ENCODE results near the gene CUEDC1. TPM values are rescaled to one million over a fixed set of nuclear protein-coding genes. Genes with fewer than 3 reads are reported as not detected.
"Not testable (repeated sequence)": the region's sequence is repeated elsewhere in the genome, so short reads cannot be mapped to it uniquely, and the experiment has no call there.

Gene CUEDC1
- total RNA-seq, 1 donor from 2014 or later, result 24.6 TPM

GRCh38 chr17:57849874-57850754 lies 105.1 kb downstream of the CUEDC1 start, which contains the start of gene MRPS23:
Gene MRPS23 (minus strand): TSS chr17:57850044. CDS start chr17:57850010, 34 bp downstream.
- Histone ChIP-seq H3K36me3 (ENCODE audit: control insufficient read depth, insufficient read depth, low read length) (no peaks in the 10 kb centered on the region), H3K4me3 (ENCODE audit: low read depth, low read length) (peak within 1 kb of the TSS; percentile 87), H3K27me3 (ENCODE audit: control insufficient read depth, insufficient read depth, low read length) (no peaks in the 10 kb centered on the region)
- TF ChIP-seq, protein P1, sequence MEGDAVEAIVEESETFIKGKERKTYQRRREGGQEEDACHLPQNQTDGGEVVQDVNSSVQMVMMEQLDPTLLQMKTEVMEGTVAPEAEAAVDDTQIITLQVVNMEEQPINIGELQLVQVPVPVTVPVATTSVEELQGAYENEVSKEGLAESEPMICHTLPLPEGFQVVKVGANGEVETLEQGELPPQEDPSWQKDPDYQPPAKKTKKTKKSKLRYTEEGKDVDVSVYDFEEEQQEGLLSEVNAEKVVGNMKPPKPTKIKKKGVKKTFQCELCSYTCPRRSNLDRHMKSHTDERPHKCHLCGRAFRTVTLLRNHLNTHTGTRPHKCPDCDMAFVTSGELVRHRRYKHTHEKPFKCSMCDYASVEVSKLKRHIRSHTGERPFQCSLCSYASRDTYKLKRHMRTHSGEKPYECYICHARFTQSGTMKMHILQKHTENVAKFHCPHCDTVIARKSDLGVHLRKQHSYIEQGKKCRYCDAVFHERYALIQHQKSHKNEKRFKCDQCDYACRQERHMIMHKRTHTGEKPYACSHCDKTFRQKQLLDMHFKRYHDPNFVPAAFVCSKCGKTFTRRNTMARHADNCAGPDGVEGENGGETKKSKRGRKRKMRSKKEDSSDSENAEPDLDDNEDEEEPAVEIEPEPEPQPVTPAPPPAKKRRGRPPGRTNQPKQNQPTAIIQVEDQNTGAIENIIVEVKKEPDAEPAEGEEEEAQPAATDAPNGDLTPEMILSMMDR (IDR thresholded peaks at IDR 0.05; ENCODE audit: insufficient read depth, low read length, poor library complexity, severe bottlenecking), result no peak
- DNase-seq (ENCODE audit: low read depth), result peak; percentile 92

GRCh38 chr17:57849163-57849873 lies 105.9 kb downstream of the CUEDC1 start:
- no peaks in the 10 kb centered on the region for H3K27me3 ChIP-seq (ENCODE audit: control insufficient read depth, insufficient read depth, low read length)

GRCh38 chr17:57846056-57846945 lies 108.9 kb downstream of the CUEDC1 start:
- not testable (repeated sequence) for DNase-seq (ENCODE audit: low read depth); H3K4me3 ChIP-seq (ENCODE audit: low read depth, low read length); H3K27me3 ChIP-seq (ENCODE audit: control insufficient read depth, insufficient read depth, low read length); H3K36me3 ChIP-seq (ENCODE audit: control insufficient read depth, insufficient read depth, low read length)

More at GRCh38 chr17:57849163-57849873, 105.9 kb downstream of the CUEDC1 start:
- no peak for DNase-seq (ENCODE audit: low read depth)
- TF ChIP-seq, protein P1 (IDR thresholded peaks at IDR 0.05; ENCODE audit: insufficient read depth, low read length, poor library complexity, severe bottlenecking), result no peak
- peak overlapping the region; percentile 87 for H3K4me3 ChIP-seq (ENCODE audit: low read depth, low read length)
- H3K36me3 ChIP-seq (ENCODE audit: control insufficient read depth, insufficient read depth, low read length), result no peaks in the 10 kb centered on the region

GRCh38 chr17:57842280-57842679 lies 112.9 kb downstream of the CUEDC1 start:
- TF ChIP-seq, protein P1 (IDR thresholded peaks at IDR 0.05; ENCODE audit: insufficient read depth, low read length, poor library complexity, severe bottlenecking), result no peak
- no peak for DNase-seq (ENCODE audit: low read depth)
- Histone ChIP-seq H3K4me3 (ENCODE audit: low read depth, low read length) (no peak overlapping the region), H3K36me3 (ENCODE audit: control insufficient read depth, insufficient read depth, low read length) (no peaks in the 10 kb centered on the region), H3K27me3 (ENCODE audit: control insufficient read depth, insufficient read depth, low read length) (no peaks in the 10 kb centered on the region)

GRCh38 chr17:57839571-57839923 lies 115.7 kb downstream of the CUEDC1 start:
- DNase-seq (ENCODE audit: low read depth), result no peak
- Histone ChIP-seq H3K4me3 (ENCODE audit: low read depth, low read length) (no peak overlapping the region), H3K36me3 (ENCODE audit: control insufficient read depth, insufficient read depth, low read length) (no peaks in the 10 kb centered on the region), H3K27me3 (ENCODE audit: control insufficient read depth, insufficient read depth, low read length) (no peaks in the 10 kb centered on the region)
- TF ChIP-seq, protein P1 (IDR thresholded peaks at IDR 0.05; ENCODE audit: insufficient read depth, low read length, poor library complexity, severe bottlenecking), result no peak

All from kidney epithelial cell (primary cell).